Muscle of back (tissue), 10 donors: ENCODE data around the gene SUSD2. TPM values are rescaled to one million over a fixed set of nuclear protein-coding genes. Genes with fewer than 3 reads are reported as not detected.

Experiments
- polyA plus RNA-seq, 10 donors: library from polyadenylated mRNA; unstranded; fragments of 120-200 nt; gene quantifications; one replicate each; pipeline ENCODE4 v1.2.1, GENCODE V29; 2013; ENCODE audit not compliant: insufficient read length in 10 of 10

SUSD2 gene
- polyA plus RNA-seq, 10 donors = 0.31 to 2.0 (median 0.66) TPM

Other genes with a start within 250 kb of the SUSD2 start
- 10 to 100 TPM in 4 of 10 donors, 1 to 10 TPM in 6; 2.2 to 33.9 (median 9.4) TPM for gene GSTT2B, start 220.3 kb upstream of the SUSD2 start, polyA plus RNA-seq
- 1 to 10 TPM; 2.0 to 6.7 (median 3.1) TPM for gene DDTL, start 214.6 kb upstream of the SUSD2 start, polyA plus RNA-seq
- gene DDT, start 207.0 kb upstream of the SUSD2 start, polyA plus RNA-seq = 10 to 100 TPM; 29.9 to 65.1 (median 44.2) TPM
- gene GSTT2, start 201.4 kb upstream of the SUSD2 start, polyA plus RNA-seq = 1 to 10 TPM in 4 of 10 donors, under 1 TPM in 1, not detected in 5; 0.43 to 2.6 (median 1.8) TPM
- not detected for gene GSTT4, start 176.0 kb upstream of the SUSD2 start, polyA plus RNA-seq
- 10 to 100 TPM; 20.7 to 39.5 (median 27.7) TPM for gene CABIN1, start 170.2 kb upstream of the SUSD2 start, polyA plus RNA-seq
- gene GGT5, start 63.6 kb downstream of the SUSD2 start, polyA plus RNA-seq = 10 to 100 TPM in 6 of 10 donors, 1 to 10 TPM in 4; 8.1 to 17.8 (median 10.3) TPM
- 10 to 100 TPM; 24.9 to 32.4 (median 27.7) TPM for gene SPECC1L, start 89.3 kb downstream of the SUSD2 start, polyA plus RNA-seq
- gene ADORA2A, start 246.1 kb downstream of the SUSD2 start, polyA plus RNA-seq = 10 to 100 TPM in 4 of 10 donors, 1 to 10 TPM in 6; 7.1 to 13.1 (median 9.8) TPM